CD4-positive, alpha-beta T cell treated with Interleukin-17A for 1 hour (primary cell): ENCODE measurements around the gene COMMD1.
"Not testable (repeated sequence)": the region's sequence is repeated elsewhere in the genome, so short reads cannot be mapped to it uniquely, and the experiment has no call there.

Experiments
- DNase-seq: peaks from one replicate; pipeline ENCODE4 v3.0.0-alpha.2; 2020

Gene COMMD1

DNA sequence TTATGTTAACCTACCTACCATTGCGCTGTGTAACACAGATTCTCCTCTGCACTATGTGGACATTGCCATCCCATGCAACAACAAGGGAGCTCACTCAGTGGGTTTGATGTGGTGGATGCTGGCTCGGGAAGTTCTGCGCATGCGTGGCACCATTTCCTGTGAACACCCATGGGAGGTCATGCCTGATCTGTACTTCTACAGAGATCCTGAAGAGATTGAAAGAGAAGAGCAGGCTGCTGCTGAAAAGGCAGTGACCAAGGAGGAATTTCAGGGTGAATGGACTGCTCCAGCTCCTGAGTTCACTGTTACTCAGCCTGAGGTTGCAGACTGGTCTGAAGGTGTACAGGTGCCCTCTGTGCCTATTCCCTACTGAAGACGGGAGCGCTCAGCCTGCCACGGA lies 241.3 kb downstream of the COMMD1 start:
- peak; percentile 44 for DNase-seq

DNA sequence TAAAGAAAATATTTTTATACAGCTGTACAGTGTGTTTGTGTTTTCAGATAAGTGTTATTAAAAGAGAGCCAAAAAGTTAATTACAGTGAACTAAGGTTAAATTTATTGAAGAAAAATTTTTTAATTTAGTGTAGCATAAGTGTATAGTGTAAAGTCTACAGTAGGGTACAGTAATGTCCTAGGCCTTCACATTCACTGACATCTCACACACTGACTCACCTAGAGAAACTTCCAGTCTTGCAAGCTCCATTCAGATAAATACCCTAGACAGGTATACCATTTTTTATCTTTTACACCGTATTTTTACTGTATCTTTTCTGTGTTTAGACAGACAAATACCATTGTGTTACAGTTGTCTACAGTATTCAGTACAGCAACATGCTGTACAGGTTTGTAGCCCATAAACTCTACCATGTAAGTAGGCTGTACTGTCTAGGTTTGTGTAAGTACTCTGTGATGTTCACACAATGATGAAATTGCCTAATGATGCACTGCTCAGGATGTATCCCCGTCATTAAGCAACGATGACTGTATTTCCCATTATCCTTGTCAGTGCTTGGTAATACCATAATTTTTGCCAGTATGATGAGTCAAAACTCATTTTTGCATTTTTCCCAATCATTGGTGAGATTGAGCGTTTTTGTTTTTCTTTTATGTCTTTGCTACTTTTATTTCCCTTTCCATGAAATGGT lies 242.3 kb downstream of the COMMD1 start:
- no peak for DNase-seq

DNA sequence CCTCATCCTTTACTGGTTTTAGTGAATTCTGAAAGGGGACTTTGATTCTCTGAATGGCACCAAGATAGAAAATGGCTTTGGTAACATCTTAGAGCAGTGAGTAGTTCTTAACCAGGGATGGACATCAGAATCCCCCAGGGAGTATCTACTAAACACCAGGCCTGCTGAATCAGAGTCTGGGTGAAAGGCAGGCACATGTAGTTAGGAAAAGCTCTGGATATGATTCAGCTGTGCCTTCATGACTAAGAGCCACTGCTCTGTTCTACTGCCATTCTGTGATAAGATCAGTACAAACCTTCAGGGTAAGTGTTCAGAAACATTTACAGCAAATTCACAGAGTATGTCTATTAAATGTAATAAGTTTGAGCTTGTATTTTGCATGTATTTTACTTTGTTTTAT lies 244.2 kb downstream of the COMMD1 start:
- DNase-seq, result no peak

DNA sequence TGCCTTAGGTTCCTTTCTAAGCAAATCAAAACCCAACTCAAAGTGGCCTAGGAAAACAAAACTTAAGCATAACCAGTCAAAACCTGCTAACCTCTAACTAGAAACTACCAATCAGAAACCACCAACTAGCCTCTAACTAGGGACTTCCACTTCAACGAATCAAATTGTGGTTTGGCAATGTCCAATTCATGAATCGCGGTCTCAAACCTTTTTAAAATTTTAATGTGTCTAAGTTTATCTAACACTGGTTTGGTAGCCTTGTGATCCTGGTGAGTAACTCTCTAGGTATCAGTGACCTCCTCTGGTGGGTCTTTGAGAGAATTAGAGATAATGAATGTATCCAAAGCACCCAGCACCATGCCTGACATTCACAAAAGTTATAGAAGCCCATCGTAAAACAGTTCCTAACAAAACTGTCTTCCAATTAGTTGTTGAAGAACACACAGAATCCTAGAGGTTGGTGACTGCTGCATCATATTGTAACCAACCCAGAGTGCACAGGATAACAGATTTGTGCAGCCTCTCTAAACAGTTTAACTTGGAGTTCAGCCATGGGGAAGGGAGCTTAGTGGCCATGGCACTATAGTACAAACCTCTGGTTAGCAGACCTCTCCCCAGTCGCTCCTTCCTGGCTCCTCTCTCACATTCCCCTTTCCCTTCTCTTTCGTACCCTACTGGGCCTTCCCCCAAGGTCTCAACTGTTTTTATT lies 245.3 kb downstream of the COMMD1 start:
- no peak for DNase-seq

DNA sequence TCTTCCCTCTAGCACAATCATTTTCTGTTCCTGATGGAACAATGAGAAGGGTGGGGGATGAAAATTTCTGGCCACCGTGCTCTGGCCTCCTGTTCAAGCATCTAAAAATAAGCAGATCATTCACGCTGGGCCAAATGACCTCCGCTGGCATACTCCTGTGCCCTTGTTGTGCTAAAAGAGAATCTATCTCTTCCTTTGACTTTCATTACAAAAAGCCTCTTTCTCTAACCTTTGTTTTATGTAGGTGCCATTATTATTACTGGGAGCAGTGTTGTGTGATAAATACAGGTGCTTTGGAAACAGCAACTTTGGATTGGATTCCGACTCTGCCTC lies 245.8 kb downstream of the COMMD1 start:
- no peak for DNase-seq

DNA sequence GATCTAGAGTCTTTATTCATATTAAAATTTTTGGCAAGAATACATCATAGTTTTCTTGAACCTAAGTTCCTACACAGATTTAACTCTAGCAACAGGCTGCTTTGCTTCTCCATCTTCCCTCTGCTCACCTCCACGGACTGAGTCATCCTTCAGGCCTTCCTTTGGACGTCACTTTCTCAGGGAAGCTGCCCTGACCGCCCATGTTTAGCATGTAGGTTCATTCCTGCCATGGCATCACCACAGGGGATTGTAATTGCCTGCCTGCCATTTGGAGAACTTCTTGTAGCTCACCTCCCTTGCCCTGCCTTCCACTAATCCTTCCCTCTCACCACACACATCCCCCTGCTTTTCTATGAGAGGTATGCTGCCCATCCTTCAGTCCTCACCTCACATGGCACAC lies 246.5 kb downstream of the COMMD1 start:
- DNase-seq, result no peak

DNA sequence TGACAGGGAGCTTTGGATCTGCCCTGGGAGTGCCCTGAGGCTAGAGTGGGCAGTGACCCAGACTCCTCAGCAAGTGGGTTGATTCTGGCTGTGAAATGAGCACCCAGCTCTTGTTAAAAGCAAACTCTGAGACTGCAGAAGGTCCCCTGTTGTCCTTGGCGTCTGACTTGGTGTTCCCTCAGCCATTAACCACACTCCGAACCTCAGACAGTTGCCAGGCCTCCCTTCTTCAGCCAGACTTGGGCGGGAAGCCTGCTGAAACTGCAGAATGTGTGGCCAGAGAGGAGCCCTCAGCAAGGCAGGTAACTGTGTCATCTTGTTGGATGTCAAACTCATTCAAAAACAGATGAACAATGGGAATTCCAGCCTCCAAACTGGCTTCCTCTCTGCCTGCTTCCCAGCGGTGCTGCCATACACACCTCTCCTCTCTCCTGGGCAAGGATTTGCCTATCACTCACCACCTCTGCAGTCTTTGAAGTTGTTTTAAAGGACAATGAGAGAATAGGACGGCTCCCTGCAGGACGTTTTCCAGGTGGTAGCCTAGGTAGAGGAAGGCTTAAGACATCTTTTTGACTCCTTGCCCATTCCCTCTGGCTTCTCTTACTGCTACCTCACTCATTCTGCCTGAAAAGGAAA lies 251.5 kb downstream of the COMMD1 start:
- DNase-seq, result no peak

DNA sequence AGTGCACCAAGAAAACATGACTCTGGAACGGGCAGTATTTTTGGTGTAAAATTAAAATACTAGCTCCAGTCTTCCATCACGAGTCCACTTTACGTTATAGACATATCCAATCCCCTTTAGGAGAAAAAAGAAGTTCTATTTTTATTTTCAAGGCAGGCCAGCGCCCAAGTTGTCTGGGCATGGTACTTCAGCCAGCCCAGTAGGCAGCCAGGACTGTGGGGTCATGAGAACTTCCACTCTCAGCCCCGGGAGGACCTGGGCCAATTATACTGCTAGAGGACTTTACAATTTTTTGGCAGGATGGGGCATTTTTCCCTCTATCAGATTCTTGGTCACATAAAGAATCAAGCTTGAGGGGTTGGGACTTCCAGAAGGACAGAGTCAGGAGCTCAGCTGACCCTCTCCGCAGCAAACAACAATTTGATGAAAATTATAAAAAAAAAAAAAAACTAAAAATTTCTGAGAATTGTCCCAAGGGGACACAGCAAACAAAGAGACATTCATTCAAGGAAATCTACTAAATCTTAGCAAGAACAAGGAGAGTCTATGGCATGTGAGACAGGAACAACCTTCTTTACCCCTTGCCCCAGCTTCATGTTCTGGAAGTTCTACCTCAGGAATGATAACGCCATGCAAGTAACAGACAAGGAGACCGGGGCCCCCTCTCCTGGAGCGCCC lies 253.1 kb downstream of the COMMD1 start:
- DNase-seq, result no peak

DNA sequence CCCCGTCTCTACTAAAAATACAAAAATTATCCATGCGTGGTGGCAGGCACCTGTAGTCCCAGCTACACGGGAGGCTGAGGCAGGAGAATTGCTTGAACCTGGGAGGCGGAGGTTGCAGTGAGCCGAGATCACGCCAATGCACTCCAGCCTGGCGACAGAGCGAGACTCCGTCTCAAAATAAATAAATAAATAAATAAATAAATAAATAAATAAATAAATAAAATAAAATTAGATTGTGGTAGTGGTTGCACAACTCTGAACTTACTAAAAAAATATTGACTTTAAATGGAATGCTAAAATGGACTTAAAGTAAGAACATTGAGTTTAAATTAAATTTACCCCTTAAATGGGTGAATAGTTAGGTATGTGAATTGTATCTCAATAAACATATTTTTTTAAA lies 255.2 kb downstream of the COMMD1 start:
- DNase-seq, result not testable (repeated sequence)

DNA sequence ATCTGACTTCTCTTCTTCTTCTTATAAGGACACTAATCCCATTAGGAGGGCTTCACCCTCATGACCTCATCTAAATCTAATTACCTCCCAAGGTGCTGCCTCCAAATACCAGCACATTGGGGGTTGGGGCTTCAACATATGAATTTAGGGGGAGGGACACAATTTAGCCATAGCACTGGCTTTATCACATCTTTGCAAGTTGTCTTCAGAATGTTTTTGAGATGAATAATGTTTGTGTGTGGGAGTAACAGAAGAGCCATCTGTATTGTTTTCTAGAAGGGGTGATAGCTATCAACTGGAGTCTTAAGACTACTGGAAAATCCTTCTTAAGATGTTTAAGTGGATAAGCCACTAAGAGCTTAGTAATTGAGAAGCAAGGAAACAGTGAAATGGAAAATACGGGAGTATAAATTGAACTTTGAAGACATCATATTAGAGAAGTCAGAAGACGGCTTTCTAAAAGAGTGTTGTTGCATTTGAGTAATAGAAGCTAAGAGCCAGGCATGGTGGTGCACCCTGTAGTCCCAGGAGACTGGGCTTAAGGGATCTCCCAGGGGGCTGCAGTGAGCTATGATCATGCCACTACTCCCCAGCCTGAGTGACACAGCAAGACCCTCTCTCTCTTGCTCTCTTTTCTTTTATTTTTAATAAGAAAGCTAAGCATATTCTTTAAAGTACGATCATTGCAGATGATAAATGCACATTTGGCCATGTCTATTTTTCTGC lies 257.8 kb downstream of the COMMD1 start:
- no peak for DNase-seq

DNA sequence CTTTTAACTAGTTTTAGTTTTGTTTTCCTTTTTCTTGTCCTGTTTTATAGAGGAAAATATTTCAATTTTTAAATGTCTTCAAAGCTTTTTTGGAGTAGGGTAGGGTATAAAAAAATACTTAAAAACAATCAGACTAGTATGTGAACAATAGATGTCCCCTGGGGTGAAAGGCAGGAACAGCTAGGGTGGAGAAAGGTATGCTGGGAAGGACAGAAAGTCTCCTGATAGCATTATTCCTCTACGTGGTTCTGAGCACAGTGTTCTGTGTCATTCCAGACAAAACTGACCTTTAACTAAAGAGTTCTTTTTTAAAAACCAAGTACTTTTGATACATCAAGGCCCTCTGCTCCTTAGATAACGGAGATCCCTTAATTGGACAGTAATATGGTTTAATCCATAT lies 258.4 kb downstream of the COMMD1 start:
- DNase-seq, result no peak

DNA sequence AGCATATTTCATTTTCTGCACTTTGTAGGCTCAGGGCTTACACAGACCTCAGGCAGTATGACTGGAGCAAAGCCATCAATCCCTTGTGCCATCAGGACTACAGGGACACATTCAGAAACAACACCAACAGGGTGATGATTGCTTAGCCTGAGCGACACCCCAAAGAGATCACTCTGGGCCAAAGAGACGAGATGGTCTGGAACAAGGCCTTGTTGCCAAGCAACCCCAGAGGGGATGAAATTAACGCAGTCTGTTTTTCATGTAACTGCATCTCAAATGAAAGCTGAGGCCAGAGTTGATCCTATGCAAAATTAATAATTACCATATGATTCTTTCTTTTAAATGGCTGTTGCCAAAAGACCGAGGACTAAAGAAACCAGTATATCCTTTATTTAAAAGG lies 270.3 kb downstream of the COMMD1 start:
- no peak for DNase-seq

DNA sequence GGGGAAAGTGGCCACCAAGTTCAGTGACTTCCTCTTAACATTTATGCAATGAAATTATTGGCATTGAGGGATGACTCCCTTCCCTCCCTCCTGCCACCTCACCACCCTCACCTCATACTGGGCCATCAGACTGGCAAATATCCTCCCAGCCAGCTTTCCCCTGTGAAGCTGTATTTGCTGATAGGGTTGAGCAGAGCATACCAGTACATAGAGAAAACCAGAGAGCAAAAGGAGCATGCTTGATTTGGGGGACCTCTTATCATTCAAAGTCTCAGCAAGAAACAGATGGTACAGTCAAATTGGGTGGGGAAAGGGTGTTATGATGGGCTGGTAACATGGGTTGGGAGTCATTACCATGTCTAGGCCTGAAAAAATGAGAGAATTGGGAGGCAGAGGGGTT lies 271.3 kb downstream of the COMMD1 start:
- DNase-seq, result no peak

DNA sequence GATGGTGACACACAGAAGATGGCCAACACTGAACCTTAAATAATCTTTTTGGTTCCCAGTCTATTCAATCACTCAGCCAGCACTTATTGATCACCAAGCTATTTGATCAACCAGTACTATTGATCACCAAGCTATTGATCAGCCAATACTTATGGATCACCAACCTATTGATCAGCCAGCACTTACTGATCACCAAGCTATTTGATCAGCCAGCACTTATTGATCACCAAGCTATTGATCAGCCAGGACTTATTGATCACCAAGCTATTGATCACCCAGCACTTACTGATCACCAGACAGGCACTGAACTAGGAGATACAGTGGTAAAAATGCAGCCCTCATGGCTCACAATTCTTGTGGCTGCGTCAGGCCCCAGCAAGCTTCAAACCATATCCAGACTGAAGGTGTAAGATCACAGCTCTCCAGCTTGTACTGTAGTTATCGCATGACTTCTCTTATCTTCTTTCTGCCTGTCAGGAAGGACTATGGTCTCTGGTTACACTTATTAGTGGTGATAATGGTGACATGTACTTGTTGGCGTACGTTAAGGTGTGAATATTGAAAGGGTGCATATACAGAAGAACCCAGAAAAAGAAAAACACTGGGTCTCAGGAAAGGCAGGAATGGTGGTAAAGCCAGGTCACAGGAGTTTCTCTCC lies 272.0 kb downstream of the COMMD1 start:
- no peak for DNase-seq

DNA sequence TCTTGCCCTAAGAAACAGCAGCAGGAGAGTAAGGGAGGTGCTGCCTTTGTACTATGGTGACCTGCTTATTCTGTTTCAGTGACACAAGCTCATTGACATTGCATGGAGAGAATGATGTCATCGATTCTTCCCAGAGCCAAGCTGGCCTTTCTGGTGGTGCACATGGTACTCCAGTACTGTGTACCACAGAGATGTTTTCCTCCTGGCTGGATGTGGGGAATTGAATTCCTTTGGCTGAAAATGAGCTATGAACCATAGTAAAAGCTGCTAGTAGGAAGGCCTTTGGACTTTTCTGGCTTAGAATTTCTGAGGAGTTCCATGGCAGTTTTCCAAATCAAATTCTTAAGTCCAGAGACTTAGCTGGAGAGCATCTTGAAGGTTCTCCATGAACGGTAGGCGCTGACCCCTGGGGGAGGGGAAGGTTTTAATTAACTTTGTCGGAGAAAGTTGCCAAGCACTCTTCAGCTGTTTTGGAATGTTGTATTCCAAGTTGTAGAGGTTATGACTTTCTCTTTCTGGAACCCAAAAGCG lies 273.3 kb downstream of the COMMD1 start:
- no peak for DNase-seq

DNA sequence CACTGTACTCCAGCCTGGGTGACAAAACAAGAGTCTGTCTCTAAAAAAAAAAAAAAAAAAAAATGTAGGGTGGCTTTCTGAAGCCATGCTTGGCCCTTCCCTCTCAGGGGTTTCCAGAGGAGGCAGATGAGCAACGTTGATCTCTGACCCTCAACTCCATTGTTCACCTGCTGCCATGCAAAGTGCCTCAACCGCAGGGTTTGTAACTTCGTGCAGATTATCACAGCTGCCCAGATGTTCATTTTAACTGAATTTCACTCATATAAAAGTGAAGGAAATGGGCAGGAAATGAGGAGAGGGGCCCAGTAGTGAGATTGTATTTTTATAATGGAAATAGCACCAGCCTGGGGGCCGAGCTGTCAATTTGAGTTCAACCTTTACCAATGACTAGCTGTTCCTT lies 275.5 kb downstream of the COMMD1 start:
- no peak for DNase-seq

DNA sequence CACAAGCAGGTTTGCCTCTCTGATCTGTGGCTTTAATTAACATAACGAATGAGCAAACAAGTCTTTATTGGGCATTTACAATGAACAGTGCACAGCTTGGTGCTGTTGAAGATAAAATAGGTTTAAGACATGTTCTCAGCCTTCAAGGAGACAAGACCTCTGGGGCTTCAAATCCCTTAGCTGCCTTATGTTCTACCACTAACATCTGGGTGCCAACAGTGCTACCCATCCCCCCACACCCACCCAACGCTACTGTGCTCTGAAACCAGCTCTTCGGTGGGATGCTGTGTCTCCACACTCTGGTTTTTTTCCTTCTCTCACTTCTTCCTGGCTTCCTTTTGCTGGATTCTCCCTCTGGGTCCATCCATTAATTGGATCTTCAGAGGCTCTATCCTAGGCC lies 276.4 kb downstream of the COMMD1 start:
- no peak for DNase-seq

DNA sequence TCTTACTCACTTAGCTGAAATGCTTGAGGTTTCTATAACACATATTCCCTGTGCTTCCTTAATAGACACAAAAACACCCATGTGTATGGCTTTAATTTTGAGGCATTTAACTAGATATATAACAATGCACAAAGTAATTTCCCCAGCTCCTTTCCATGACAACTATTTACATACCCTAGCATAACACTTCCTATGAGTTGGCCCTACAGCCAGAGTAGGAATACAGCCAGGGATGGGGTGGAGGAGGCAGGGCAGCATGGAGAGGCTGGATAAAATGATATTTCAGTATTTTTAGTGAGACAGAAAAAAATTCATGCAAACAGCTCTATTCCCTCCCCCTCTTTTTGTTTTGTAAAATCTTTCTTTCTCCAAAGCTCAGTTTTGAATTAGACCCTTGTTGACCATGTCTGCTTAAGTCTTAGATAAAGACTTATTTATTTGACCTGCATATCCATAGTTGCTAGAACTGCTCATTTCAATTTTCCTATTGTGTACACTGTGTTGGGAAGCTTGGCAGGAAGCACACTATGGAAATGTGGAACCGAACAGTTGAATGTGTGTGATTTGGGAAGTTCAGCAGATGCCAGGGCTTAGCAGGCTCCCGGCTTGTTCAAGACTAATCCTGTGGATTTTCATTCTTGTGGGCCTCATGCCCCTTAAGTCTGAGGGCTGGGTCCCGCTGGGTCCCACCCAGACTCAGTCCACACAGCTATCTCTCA lies 279.2 kb downstream of the COMMD1 start:
- no peak for DNase-seq
